ENCODE data around the gene CASP10. TPM values are rescaled to one million over a fixed set of nuclear protein-coding genes. Genes with fewer than 3 reads are reported as not detected.

Gene CASP10
- polyA plus RNA-seq, 4 donors, result 7.3 to 8.8 (median 7.8) TPM

GRCh38 chr2:201255408-201256033 lies 72.6 kb downstream of the CASP10 start:
- no peak for DNase-seq (ENCODE audit: low read depth in 4 of 4, low spot score in 3 of 4)

GRCh38 chr2:201256082-201256481 lies 73.1 kb downstream of the CASP10 start:
- no peak for DNase-seq (ENCODE audit: low read depth in 4 of 4, low spot score in 3 of 4)

GRCh38 chr2:201257381-201257955 lies 74.5 kb downstream of the CASP10 start:
- DNase-seq (ENCODE audit: low read depth in 4 of 4, low spot score in 3 of 4), result no peak

GRCh38 chr2:201257956-201258665 lies 75.2 kb downstream of the CASP10 start:
- DNase-seq (ENCODE audit: low read depth in 4 of 4, low spot score in 3 of 4), result peak in 2 of 4 donors; percentile 50 to 52

DNA sequence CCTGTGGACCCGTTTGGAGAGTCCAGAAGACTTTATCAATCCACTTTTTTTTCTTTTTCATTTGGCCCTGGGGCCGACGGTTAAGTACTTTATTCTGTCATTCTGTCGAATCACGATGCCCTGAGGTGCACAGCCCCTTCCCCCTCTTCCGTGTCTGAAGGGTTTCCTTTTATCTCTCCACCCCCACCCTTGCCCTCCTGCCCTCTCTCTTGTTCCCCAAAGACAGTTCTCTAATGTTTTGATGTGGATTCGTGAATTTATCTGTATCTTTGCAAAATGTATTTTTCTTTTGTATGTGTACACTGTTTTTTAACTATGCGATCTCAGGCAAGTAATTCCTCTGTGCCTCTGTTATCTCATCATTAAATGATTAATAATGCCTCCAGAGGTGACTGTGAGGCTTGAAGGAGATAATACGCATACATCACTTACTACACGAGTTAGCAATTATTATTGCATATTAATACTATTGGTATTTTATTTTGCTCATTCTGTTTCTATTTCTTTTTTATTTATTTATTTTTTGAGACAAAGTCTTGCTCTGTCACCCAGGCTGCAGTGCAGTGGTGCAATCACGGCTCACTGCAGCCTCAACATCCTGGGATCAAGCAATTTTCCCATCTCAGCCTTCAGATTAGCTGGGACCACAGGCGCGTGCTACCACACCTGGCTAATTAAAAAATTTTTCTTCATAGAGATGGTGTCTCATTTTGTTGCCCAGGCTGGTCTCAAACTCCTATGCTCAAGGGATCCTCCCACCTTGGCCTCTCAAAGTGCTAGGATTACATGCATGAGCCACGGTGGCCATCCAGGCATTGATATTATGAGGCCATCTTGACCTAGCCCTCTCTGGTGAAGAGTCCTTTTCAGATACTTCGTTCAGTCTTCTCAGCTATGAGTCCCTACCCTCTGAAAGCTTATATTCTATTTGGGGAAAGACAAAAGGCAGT lies 76.0 kb downstream of the CASP10 start:
- DNase-seq (ENCODE audit: low read depth in 4 of 4, low spot score in 3 of 4), result no peak

DNA sequence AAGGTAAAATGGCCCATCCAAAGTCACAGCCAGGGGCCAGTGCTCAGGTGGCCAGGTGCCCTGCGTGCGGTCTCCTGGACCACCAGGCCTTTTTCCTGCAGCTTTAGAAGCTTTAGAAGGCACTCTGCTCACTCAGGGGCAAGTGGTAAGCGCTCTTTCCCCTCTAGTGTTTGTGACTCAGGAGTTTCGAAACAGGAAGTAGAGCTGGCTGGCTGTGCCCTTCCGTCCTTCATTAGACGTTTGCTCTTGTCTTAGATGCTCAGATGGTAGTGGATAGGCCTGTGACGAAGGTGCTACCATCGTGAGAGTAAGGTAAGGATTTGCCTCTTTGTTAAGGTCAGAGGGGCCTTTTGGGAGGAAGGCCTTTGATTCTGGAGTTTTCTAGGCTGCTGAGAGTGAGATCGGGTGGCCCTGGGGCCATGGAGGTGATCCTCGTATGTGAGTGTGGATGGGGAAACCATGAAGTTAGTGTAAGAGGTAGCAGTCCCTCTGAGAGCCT lies 77.4 kb downstream of the CASP10 start, which contains the start of gene CASP8:
TSS of gene CASP8 (plus strand) at position 235 of the 499 bp plus-strand sequence. CDS start 5,951 bp downstream, outside the sequence.
- DNase-seq (ENCODE audit: low read depth in 4 of 4, low spot score in 3 of 4), result no peak

GRCh38 chr2:201261471-201261870 lies 78.5 kb downstream of the CASP10 start:
- DNase-seq (ENCODE audit: low read depth in 4 of 4, low spot score in 3 of 4), result no peak

GRCh38 chr2:201261906-201262305 lies 79.0 kb downstream of the CASP10 start:
- DNase-seq (ENCODE audit: low read depth in 4 of 4, low spot score in 3 of 4), result no peak

GRCh38 chr2:201262718-201263117 lies 79.8 kb downstream of the CASP10 start:
- no peak for DNase-seq (ENCODE audit: low read depth in 4 of 4, low spot score in 3 of 4)

- no peak for DNase-seq (ENCODE audit: low read depth in 4 of 4, low spot score in 3 of 4)
Observed at GRCh38 chr2:201263779-201264178, 80.8 kb downstream of the CASP10 start.

DNA sequence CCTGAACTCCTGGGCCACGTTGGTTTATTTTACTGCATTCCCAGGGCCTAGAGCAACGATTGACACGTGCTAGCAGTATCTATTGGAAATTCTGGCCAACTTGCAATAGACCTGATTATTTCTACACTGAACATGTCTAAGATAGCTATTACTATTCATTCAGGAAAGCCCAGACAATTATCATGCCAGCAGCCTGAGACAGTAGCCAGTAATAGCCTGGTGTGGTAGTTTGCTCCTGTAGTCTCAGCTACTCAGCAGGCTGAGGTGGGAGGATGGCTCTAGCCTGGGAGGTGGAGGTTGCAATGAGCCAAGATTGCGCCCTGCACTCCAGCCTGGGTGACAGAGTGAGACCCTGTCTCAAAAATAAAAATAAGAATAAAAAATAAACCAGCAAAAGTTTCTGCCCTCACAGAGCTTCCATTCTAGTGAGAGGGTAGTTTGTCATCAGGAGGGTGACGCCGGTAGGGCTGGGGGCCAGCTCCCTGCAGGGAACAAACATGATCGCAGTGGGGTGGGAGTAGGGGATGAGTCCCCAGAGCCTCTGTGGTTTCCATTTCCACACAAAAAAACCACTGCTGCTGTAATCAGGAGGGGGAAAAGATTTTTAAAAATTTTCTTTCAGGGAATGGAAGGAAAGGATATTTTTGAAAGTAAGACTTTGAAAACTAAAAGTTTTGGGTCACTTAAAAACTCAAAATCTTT lies 81.7 kb downstream of the CASP10 start:
- DNase-seq (ENCODE audit: low read depth in 4 of 4, low spot score in 3 of 4), result no peak

DNA sequence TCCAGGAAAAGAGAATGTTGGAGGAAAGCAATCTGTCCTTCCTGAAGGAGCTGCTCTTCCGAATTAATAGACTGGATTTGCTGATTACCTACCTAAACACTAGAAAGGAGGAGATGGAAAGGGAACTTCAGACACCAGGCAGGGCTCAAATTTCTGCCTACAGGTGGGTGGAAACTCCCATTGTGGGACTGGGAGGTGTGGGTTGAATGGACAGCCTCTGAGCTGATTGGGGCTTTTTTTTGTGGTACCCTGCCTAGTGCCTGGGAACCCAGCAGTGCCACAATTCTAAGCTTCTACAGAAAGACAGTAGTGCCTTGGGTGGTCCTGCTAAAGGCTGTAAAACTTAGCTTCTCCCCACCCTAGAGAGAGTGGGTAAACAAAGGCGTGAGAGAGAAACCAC lies 83.7 kb downstream of the CASP10 start:
- DNase-seq (ENCODE audit: low read depth in 4 of 4, low spot score in 3 of 4), result no peak

GRCh38 chr2:201267278-201268030 lies 84.5 kb downstream of the CASP10 start:
- DNase-seq (ENCODE audit: low read depth in 4 of 4, low spot score in 3 of 4), result no peak

DNA sequence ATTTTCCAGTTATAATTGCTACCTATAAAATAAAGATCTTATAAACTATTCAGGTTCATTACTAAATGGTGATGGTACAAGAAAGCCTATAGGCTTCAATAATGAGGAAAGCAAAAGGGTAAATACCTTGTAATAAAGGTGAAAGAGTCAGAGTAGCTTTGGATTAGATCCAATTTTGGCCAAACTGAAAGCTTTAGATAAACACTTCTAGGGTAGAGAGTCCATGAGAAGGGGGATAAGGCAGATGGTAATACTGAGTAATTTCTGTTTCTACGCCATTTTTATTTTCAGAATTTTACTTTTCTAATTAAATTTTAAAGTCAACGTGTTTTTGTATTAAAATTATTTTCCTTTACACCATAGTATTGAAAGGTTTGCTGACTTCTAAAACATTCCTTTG lies 86.8 kb downstream of the CASP10 start:
- no peak for DNase-seq (ENCODE audit: low read depth in 4 of 4, low spot score in 3 of 4)

- DNase-seq (ENCODE audit: low read depth in 4 of 4, low spot score in 3 of 4), result no peak
Observed at GRCh38 chr2:201270293-201271001, 87.5 kb downstream of the CASP10 start.

GRCh38 chr2:201271917-201272316 lies 89.0 kb downstream of the CASP10 start:
- no peak for DNase-seq (ENCODE audit: low read depth in 4 of 4, low spot score in 3 of 4)

DNA sequence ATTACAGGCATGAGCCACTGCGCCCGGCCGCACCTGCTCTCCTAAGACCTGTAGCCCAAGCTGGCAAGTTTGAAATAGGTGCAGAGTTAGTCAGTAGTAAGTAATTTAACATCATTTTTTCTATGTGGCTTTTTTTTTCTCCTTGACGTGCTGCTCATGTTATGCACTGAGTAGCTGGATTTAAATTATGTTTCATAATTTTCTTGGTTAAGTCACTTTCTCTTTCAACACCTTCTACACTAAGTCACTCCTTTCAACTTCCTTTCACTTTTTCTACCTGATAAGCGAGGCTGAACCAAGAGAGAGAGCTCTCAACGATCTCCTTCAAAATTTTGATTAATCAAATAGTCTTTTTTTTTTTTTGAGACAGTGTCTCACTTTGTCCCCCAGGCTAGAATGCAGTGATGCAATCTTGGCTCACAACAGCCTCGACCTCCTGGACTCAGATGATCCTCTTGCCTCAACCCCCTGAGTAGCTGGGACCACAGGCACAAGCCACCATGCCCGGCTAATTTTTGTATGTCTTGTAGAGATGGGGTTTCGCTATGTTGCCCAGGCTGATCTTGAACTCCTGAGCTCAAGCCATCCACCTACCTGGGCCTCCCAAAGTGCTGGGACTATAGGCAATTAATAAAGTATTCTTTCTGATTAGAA lies 90.5 kb downstream of the CASP10 start:
- no peak for DNase-seq (ENCODE audit: low read depth in 4 of 4, low spot score in 3 of 4)

GRCh38 chr2:201275069-201275468 lies 92.1 kb downstream of the CASP10 start:
- no peak for DNase-seq (ENCODE audit: low read depth in 4 of 4, low spot score in 3 of 4)

Data from right renal pelvis (tissue), 4 donors.